ENCODE data around the gene DNAH9. TPM values are rescaled to one million over a fixed set of nuclear protein-coding genes. Genes with fewer than 3 reads are reported as not detected.

DNAH9 gene
- total RNA-seq, 1 donor from 2014 or later = 0.08 TPM

DNA sequence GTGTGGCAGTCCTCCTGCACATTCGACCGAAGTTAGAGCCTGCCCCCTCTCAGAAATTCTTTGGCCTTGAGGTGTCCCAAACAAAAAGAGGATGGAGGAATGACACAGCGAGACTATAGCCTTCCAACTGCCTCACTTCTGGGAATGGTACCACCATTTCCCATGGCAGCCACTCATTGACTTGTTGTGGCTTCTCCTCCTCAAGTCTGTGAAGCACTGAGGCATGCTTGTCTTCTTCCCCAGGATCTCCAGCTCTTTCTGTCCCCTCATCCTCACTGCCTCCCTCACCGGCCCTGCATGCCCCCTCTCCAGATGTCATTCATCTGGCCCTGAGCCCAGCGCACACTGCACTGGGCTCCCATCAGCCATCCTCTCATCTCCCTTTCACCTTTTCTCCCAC, 43.7 kb upstream of the DNAH9 start:
- Histone ChIP-seq H3K27ac (replicated peaks) (no peak overlapping the region), H3K36me3 (no peaks in the 10 kb centered on the region), H3K9me3 (replicated peaks) (no peaks in the 10 kb centered on the region), H3K4me1 (no peaks in the 10 kb centered on the region), H3K4me3 (no peak overlapping the region), H3K27me3 (ENCODE audit: low read depth) (peaks cover 10% of the 10 kb centered on the region)
- TF ChIP-seq, protein P1, sequence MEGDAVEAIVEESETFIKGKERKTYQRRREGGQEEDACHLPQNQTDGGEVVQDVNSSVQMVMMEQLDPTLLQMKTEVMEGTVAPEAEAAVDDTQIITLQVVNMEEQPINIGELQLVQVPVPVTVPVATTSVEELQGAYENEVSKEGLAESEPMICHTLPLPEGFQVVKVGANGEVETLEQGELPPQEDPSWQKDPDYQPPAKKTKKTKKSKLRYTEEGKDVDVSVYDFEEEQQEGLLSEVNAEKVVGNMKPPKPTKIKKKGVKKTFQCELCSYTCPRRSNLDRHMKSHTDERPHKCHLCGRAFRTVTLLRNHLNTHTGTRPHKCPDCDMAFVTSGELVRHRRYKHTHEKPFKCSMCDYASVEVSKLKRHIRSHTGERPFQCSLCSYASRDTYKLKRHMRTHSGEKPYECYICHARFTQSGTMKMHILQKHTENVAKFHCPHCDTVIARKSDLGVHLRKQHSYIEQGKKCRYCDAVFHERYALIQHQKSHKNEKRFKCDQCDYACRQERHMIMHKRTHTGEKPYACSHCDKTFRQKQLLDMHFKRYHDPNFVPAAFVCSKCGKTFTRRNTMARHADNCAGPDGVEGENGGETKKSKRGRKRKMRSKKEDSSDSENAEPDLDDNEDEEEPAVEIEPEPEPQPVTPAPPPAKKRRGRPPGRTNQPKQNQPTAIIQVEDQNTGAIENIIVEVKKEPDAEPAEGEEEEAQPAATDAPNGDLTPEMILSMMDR (IDR thresholded peaks at IDR 0.05; ENCODE audit: borderline replicate concordance) = no peak
- intact Hi-C loops (cut with micrococcal nuclease) = no loop called here
- DNase-seq = no peak

DNA sequence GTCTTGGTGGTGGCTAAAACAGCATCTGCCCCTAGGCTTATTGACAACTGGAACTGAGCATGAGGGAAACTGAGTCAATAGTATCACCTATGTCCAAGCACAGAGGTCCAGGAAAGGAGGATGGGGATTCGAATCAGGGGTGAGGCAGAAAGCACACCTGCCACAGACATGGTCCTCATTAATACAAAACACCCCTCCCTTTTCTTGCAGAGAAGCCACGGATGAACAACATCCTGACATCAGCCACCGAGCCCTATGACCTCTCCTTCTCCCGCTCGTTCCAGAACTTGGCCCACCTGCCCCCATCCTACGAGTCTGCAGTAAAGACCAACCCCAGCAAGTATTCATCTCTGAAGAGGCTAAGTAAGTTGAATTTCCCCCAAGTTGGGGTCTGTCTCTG, 42.7 kb upstream of the DNAH9 start:
- Histone ChIP-seq H3K27me3 (ENCODE audit: low read depth) (peaks cover 10% of the 10 kb centered on the region), H3K4me1 (no peaks in the 10 kb centered on the region), H3K27ac (replicated peaks) (no peak overlapping the region), H3K4me3 (no peak overlapping the region), H3K36me3 (no peaks in the 10 kb centered on the region), H3K9me3 (replicated peaks) (no peaks in the 10 kb centered on the region)
- no peak for DNase-seq
- TF ChIP-seq, protein P1 (IDR thresholded peaks at IDR 0.05; ENCODE audit: borderline replicate concordance) = no peak
- intact Hi-C loops (cut with micrococcal nuclease) = no loop called here

DNA sequence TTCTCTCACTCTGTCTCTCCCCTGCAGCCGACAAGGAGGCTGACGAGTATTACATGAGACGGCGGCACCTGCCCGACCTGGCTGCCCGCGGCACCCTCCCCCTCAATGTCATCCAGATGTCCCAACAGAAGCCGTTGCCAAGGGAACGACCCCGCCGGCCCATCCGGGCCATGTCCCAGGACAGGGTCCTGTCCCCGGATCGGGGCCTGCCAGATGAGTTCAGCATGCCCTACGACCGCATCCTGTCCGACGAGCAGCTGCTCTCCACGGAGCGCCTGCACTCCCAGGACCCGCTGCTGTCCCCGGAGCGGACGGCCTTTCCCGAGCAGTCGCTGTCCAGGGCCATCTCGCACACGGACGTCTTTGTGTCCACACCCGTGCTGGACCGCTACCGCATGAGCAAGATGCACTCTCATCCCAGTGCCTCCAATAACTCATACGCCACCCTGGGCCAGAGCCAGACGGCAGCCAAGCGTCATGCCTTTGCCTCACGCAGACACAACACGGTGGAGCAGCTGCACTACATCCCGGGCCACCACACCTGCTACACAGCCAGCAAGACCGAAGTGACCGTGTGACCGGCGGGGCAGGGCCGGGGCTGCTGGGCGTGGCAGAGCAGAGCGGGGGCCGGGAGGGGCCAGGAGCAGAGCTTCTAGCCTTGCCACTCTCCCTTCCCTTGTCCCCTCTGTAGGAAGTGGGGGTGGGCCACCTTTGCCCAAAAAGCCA, 40.4 kb upstream of the DNAH9 start:
- DNase-seq = no peak
- Histone ChIP-seq H3K27me3 (ENCODE audit: low read depth) (peaks cover 16% of the 10 kb centered on the region), H3K27ac (replicated peaks) (no peak overlapping the region), H3K9me3 (replicated peaks) (no peaks in the 10 kb centered on the region), H3K36me3 (no peaks in the 10 kb centered on the region), H3K4me3 (no peak overlapping the region), H3K4me1 (no peaks in the 10 kb centered on the region)
- TF ChIP-seq, protein P1 (IDR thresholded peaks at IDR 0.05; ENCODE audit: borderline replicate concordance) = no peak
- intact Hi-C loops (cut with micrococcal nuclease) = no loop called here

DNA sequence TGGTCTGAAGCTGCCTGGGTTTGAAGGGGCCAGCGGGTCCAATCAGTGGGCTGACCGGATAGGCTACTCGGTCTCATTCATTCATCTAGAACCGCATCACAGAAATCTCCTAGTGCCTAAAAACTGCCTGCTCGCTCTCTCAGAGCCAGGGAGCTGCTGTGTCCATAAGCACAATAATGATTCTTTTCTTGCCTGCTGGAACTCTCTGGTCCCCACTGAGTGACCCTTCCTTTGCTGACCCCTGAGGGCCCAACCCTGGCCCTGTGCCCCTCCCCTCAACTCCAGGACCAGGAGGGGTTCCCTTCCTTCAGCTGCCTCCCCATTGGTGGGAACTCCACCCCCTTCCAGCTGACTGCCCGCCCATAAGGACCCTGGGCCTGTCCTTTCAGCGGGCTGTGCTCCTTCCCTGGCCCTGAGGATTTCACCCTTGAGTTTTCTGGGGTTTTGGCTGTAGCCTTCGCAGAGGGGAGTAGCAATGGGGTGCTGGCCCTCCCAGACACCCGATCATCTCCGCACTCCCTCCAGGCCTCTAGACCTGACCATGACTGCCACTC, 39.5 kb upstream of the DNAH9 start:
- Histone ChIP-seq H3K27ac (replicated peaks) (no peak overlapping the region), H3K9me3 (replicated peaks) (no peaks in the 10 kb centered on the region), H3K27me3 (ENCODE audit: low read depth) (peaks cover 16% of the 10 kb centered on the region), H3K4me1 (no peaks in the 10 kb centered on the region), H3K4me3 (no peak overlapping the region), H3K36me3 (no peaks in the 10 kb centered on the region)
- TF ChIP-seq, protein P1 (IDR thresholded peaks at IDR 0.05; ENCODE audit: borderline replicate concordance) = no peak
- no peak for DNase-seq
- intact Hi-C loops (cut with micrococcal nuclease) = no loop called here

DNA sequence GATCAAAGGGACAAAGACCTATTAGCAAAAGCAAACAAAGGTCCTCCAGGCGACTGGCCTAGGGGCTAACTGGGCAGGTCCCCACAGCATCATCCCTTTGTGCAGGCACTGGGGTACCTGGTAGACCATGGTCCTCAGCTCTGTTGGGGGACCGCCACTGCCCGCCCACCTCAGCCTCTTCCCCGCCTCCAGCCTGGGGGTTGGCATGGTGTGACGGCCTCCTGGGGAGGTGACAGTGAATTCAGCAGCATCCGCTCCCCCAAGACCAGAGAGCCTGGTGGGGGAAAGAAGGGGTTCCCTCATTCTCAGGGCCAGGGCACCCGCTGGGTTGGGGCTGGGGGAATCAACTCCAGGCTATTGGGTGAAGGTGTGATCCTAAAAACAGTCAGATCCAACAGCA, 38.7 kb upstream of the DNAH9 start:
- Histone ChIP-seq H3K4me1 (no peaks in the 10 kb centered on the region), H3K36me3 (no peaks in the 10 kb centered on the region), H3K27me3 (ENCODE audit: low read depth) (peaks cover 16% of the 10 kb centered on the region), H3K27ac (replicated peaks) (no peak overlapping the region), H3K9me3 (replicated peaks) (no peaks in the 10 kb centered on the region), H3K4me3 (no peak overlapping the region)
- intact Hi-C loops (cut with micrococcal nuclease) = no loop called here
- no peak for DNase-seq
- TF ChIP-seq, protein P1 (IDR thresholded peaks at IDR 0.05; ENCODE audit: borderline replicate concordance) = no peak
